Panc1 (cell line): ENCODE measurements around the gene EBF4.

ENCODE experiments used
- CTCF ChIP-seq: fragments of 450-650 bp; IDR thresholded peaks from 2 replicates; pipeline ENCODE4 v1.5.1; 2017; ENCODE audit warnings: mild to moderate bottlenecking
- POLR2AphosphoS5 ChIP-seq: IDR thresholded peaks from 2 replicates; pipeline ENCODE4 v1.6.1; 2012; ENCODE audit warnings: mild to moderate bottlenecking, low read depth, low read length, moderate library complexity

GRCh38 chr20:2691127-2691526 is 1.5 kb upstream of the EBF4 start:
- TF ChIP-seq CTCF, result no peak
- TF ChIP-seq POLR2AphosphoS5, result no peak
